HepG2 (cell line): ENCODE data around the gene MBLAC1. TPM values are rescaled to one million over a fixed set of nuclear protein-coding genes. Genes with fewer than 3 reads are reported as not detected.

Source experiments
- ARID2 ChIP-seq: sonication (generic); formaldehyde crosslinking; IDR thresholded peaks from 2 replicates; pipeline ENCODE4 v1.8.1; 2022; ENCODE audit warnings: mild to moderate bottlenecking, missing genetic modification reagents, borderline replicate concordance
- CC2D1A ChIP-seq: sonication (generic); formaldehyde crosslinking; IDR thresholded peaks from 2 replicates; pipeline ENCODE4 v1.8.1; 2023; ENCODE audit warnings: mild to moderate bottlenecking, missing genetic modification reagents
- CCAR2 ChIP-seq: fragments of 200-400 bp; formaldehyde crosslinking; optimal IDR thresholded peaks from 2 replicates; pipeline ENCODE3; 2018; ENCODE audit warnings: low read depth, mild to moderate bottlenecking, low read length, moderate library complexity
- CEBPB ChIP-seq: IDR thresholded peaks from 2 replicates; pipeline ENCODE4 v1.6.1; 2011; ENCODE audit warnings: low read depth, low read length, improper control_type of control experiment, borderline replicate concordance
- ELF4 ChIP-seq: sonication (generic); formaldehyde crosslinking; IDR thresholded peaks from 2 replicates; pipeline ENCODE4 v1.5.0; 2020; ENCODE audit warnings: missing genetic modification reagents, mild to moderate bottlenecking, moderate library complexity, borderline replicate concordance
- FUBP1 ChIP-seq: sonication (generic); formaldehyde crosslinking; IDR thresholded peaks from 2 replicates; pipeline ENCODE4 v1.5.1; 2020; ENCODE audit warnings: missing genetic modification reagents, mild to moderate bottlenecking, borderline replicate concordance
- HNRNPUL1 ChIP-seq: fragments of 200-400 bp; formaldehyde crosslinking; IDR thresholded peaks from 2 replicates; pipeline ENCODE4 v1.6.1; 2017; ENCODE audit warnings: low read depth, mild to moderate bottlenecking, low read length, moderate library complexity
- IRF1 ChIP-seq: sonication (generic); formaldehyde crosslinking; IDR thresholded peaks from 2 replicates; pipeline ENCODE4 v1.4.0; 2020; ENCODE audit warnings: low read depth, mild to moderate bottlenecking, missing genetic modification reagents
- MXI1 ChIP-seq: IDR thresholded peaks from 3 replicates; pipeline ENCODE4 v1.6.1; 2012; ENCODE audit warnings: low read depth, low read length, inconsistent platforms, borderline replicate concordance
- NFKB2 ChIP-seq: sonication (generic); formaldehyde crosslinking; IDR thresholded peaks from 2 replicates; pipeline ENCODE4 v1.4.0; 2020; ENCODE audit warnings: missing genetic modification reagents, borderline replicate concordance
- RFX1 ChIP-seq: fragments of 450-650 bp; IDR thresholded peaks from 2 replicates; pipeline ENCODE4 v1.6.1; 2017
- YY1 ChIP-seq: IDR thresholded peaks from 2 replicates; pipeline ENCODE4 v1.6.1; 2011; ENCODE audit warnings: low read length, low read depth, moderate library complexity, mild to moderate bottlenecking; ENCODE audit not compliant: insufficient read depth, insufficient replicate concordance
- ZMYM3 ChIP-seq: sonication (generic); formaldehyde crosslinking; IDR thresholded peaks from 2 replicates; pipeline ENCODE4 v1.5.1; 2020; ENCODE audit warnings: mild to moderate bottlenecking, missing genetic modification reagents
- ZNF136 ChIP-seq: sonication (generic); formaldehyde crosslinking; IDR thresholded peaks from 2 replicates; pipeline ENCODE4 v1.8.1; 2022; ENCODE audit warnings: low read depth, mild to moderate bottlenecking, moderate library complexity, missing genetic modification reagents
- ZNF329 ChIP-seq: sonication (generic); formaldehyde crosslinking; IDR thresholded peaks from 2 replicates; pipeline ENCODE4 v1.9.0; 2021; ENCODE audit warnings: low read depth, mild to moderate bottlenecking, missing genetic modification reagents
- ZNF672 ChIP-seq: sonication (generic); formaldehyde crosslinking; IDR thresholded peaks from 2 replicates; pipeline ENCODE4 v1.8.1; 2022; ENCODE audit warnings: missing genetic modification reagents
- polyA plus RNA-seq, 8 experiments: library from polyadenylated mRNA; depleted of rRNA in 3 of 8; stranded (reverse) in 7 of 8; unstranded in 1 of 8; fragments of >200 nt; fragmentation: Illumina TruSeq in 4 of 8; extraction: Trizol in 4 of 8; gene quantifications; 2 replicates each; pipeline versions ENCODE4 v1.2.1 to v1.2.3, GENCODE V29; 2011 to 2016; ENCODE audit warnings: low read depth in 4 of 8, missing spikeins in 1 of 8, mixed read lengths in 1 of 8; ENCODE audit not compliant: insufficient read depth in 1 of 8
- total RNA-seq, 5 experiments: library from RNA; depleted of rRNA; stranded (reverse); fragments of >200 nt; fragmentation: Illumina TruSeq; extraction: Trizol; gene quantifications; 2 replicates each; pipeline ENCODE4 v1.2.3, GENCODE V29; 2016; ENCODE audit warnings: low read depth in 1 of 5
- TF ChIP-seq, protein P1 (sequence below): sonication (generic); formaldehyde crosslinking; conservative IDR thresholded peaks from 2 replicates; pipeline ENCODE4 v1.4.0; 2020; ENCODE audit warnings: mild to moderate bottlenecking, missing genetic modification reagents, moderate library complexity
- TF ChIP-seq, protein P2 (sequence below): sonication (generic); formaldehyde crosslinking; IDR thresholded peaks from 2 replicates; pipeline ENCODE4 v1.5.1; 2020; ENCODE audit warnings: mild to moderate bottlenecking, missing genetic modification reagents, moderate library complexity
- TF ChIP-seq, protein P3 (sequence below): IDR thresholded peaks from 2 replicates; pipeline ENCODE4 v1.6.1; 2016; ENCODE audit warnings: missing compliant biosample characterization, missing genetic modification reagents, borderline replicate concordance

MBLAC1 gene
- total and polyA plus RNA-seq, 2 of the 13 experiments (the other 11 are each of a cell fraction or from before 2014, with no cell fraction given): 0.79 to 2.1 TPM

- TF ChIP-seq ELF4 (no peak), ZMYM3 (CRISPR knock-in tag) (no peak), HNRNPUL1 (no peak), ZNF329 (no peak), NFKB2 (CRISPR knock-in tag) (0 out of 2 replicates have a peak, but pooled peaks have one; percentile 73), CEBPB (no peak), ZNF672 (CRISPR knock-in tag) (no peak), YY1 (no peak), FUBP1 (CRISPR knock-in tag) (no peak), RFX1 (no peak), MXI1 (no peak), ZNF136 (CRISPR knock-in tag) (no peak), ARID2 (no peak), CC2D1A (0 out of 2 replicates have a peak, but pooled peaks have one; percentile 59), CCAR2 (no peak), IRF1 (CRISPR knock-in tag) (no peak)
- TF ChIP-seq, protein P1, sequence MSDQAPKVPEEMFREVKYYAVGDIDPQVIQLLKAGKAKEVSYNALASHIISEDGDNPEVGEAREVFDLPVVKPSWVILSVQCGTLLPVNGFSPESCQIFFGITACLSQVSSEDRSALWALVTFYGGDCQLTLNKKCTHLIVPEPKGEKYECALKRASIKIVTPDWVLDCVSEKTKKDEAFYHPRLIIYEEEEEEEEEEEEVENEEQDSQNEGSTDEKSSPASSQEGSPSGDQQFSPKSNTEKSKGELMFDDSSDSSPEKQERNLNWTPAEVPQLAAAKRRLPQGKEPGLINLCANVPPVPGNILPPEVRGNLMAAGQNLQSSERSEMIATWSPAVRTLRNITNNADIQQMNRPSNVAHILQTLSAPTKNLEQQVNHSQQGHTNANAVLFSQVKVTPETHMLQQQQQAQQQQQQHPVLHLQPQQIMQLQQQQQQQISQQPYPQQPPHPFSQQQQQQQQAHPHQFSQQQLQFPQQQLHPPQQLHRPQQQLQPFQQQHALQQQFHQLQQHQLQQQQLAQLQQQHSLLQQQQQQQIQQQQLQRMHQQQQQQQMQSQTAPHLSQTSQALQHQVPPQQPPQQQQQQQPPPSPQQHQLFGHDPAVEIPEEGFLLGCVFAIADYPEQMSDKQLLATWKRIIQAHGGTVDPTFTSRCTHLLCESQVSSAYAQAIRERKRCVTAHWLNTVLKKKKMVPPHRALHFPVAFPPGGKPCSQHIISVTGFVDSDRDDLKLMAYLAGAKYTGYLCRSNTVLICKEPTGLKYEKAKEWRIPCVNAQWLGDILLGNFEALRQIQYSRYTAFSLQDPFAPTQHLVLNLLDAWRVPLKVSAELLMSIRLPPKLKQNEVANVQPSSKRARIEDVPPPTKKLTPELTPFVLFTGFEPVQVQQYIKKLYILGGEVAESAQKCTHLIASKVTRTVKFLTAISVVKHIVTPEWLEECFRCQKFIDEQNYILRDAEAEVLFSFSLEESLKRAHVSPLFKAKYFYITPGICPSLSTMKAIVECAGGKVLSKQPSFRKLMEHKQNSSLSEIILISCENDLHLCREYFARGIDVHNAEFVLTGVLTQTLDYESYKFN (CRISPR knock-in tag): no peak
- TF ChIP-seq, protein P2, sequence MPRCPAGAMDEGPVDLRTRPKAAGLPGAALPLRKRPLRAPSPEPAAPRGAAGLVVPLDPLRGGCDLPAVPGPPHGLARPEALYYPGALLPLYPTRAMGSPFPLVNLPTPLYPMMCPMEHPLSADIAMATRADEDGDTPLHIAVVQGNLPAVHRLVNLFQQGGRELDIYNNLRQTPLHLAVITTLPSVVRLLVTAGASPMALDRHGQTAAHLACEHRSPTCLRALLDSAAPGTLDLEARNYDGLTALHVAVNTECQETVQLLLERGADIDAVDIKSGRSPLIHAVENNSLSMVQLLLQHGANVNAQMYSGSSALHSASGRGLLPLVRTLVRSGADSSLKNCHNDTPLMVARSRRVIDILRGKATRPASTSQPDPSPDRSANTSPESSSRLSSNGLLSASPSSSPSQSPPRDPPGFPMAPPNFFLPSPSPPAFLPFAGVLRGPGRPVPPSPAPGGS (CRISPR knock-in tag): no peak
- TF ChIP-seq, protein P3, sequence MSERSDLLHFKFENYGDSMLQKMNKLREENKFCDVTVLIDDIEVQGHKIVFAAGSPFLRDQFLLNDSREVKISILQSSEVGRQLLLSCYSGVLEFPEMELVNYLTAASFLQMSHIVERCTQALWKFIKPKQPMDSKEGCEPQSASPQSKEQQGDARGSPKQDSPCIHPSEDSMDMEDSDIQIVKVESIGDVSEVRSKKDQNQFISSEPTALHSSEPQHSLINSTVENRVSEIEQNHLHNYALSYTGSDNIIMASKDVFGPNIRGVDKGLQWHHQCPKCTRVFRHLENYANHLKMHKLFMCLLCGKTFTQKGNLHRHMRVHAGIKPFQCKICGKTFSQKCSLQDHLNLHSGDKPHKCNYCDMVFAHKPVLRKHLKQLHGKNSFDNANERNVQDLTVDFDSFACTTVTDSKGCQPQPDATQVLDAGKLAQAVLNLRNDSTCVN (CRISPR knock-in tag): no peak
Measured at GRCh38 chr7:100177045-100178001, 50.6 kb downstream of the MBLAC1 start, which contains the start of the genes GPC2 and STAG3 (continued).
